Neutrophil (primary cell): ENCODE data around the gene PSAT1.

Source experiments
- H3K27ac ChIP-seq: fragments of 200-600 bp; sonication (generic); 2 replicates; pipeline ENCODE4 v1.5.1; 2016; ENCODE audit warnings: mild to moderate bottlenecking, moderate library complexity
- H3K27me3 ChIP-seq: fragments of 200-600 bp; sonication (generic); 2 replicates; pipeline ENCODE4 v1.6.0; 2016; ENCODE audit warnings: mild to moderate bottlenecking
- H3K36me3 ChIP-seq: fragments of 200-600 bp; sonication (generic); 2 replicates; pipeline ENCODE4 v1.5.1; 2017
- H3K4me1 ChIP-seq, 2 experiments: fragments of 200-600 bp in 1 of 2; sonication (generic) in 1 of 2; 1 replicate in 1 of 2; 2 replicates in 1 of 2; pipeline versions ENCODE4 v1.5.1 to v1.6.1; 2013 to 2016; ENCODE audit warnings: low read depth in 1 of 2, low read length in 1 of 2, mild to moderate bottlenecking in 1 of 2, moderate library complexity in 1 of 2; ENCODE audit not compliant: control insufficient read depth in 1 of 2, insufficient read depth in 1 of 2
- H3K4me3 ChIP-seq, 2 experiments: fragments of 200-600 bp in 1 of 2; sonication (generic) in 1 of 2; 1 replicate in 1 of 2; 2 replicates in 1 of 2; pipeline ENCODE4 v1.5.1; 2013 to 2016; ENCODE audit warnings: low read depth in 1 of 2, low read length in 1 of 2, mild to moderate bottlenecking in 1 of 2, moderate library complexity in 1 of 2
- H3K9me3 ChIP-seq: fragments of 200-600 bp; sonication (generic); 2 replicates; pipeline ENCODE4 v1.5.1; 2016
- TF ChIP-seq, protein P1 (sequence below): fragments of 200-600 bp; sonication (generic); IDR thresholded peaks from 2 replicates; pipeline ENCODE4 v1.5.1; 2016; ENCODE audit warnings: antibody characterized with exemption

Gene PSAT1

DNA sequence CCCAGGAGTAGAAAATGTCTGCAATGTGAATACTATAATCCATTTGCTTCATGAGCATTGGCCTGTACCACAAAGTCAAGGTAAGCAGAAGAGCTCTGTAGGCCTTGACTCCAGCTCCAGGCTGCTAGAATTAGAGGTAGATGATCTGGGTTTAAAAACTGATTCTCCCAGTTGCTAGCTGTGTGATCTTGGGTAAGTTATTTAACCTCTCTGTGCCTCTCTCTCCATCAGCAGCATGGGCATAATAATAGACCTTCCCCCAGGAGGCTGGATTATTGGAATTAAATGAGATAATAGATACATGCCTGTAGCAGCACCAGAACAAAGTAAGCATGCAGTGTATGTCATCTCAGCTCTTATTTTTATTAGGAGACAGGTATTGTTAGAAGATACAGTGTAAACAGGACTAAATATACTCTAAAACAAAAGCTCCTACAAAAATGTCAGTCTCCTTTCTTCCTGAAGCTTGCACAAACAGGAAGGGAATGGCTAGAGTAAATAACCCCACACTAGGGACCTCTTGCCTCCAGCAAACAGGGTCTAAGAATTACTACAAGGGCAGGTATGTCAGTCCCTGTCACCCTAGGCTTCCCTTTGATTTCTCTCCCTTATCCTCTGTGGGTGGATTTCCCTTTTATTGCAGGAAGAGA is 57.5 kb downstream of the PSAT1 start:
- Histone ChIP-seq H3K27me3 (no peaks in the 10 kb centered on the region), H3K9me3 (no peaks in the 10 kb centered on the region), H3K4me1 (no peaks in the 10 kb centered on the region), H3K27ac (no peak overlapping the region), H3K36me3 (no peaks in the 10 kb centered on the region), H3K4me3 (no peak overlapping the region)
- TF ChIP-seq, protein P1, sequence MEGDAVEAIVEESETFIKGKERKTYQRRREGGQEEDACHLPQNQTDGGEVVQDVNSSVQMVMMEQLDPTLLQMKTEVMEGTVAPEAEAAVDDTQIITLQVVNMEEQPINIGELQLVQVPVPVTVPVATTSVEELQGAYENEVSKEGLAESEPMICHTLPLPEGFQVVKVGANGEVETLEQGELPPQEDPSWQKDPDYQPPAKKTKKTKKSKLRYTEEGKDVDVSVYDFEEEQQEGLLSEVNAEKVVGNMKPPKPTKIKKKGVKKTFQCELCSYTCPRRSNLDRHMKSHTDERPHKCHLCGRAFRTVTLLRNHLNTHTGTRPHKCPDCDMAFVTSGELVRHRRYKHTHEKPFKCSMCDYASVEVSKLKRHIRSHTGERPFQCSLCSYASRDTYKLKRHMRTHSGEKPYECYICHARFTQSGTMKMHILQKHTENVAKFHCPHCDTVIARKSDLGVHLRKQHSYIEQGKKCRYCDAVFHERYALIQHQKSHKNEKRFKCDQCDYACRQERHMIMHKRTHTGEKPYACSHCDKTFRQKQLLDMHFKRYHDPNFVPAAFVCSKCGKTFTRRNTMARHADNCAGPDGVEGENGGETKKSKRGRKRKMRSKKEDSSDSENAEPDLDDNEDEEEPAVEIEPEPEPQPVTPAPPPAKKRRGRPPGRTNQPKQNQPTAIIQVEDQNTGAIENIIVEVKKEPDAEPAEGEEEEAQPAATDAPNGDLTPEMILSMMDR, result no peak

DNA sequence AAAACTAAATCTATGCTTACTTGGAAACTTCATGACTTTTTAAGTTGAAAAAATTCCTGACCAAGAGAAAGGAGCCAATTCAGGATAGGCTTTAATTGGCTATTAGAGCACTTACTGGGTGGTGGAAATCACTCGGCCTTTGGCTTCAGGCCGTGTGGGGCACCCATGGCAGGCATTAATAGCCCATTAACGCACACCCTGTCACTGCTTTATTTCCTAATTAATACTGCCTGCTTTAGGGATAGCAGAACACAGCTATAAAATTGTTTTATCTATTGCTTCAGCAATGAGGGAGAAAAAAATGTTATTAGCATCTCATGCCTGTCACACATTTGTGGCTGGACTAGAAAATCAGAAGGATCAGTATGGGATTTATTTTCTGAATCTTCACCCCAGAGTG is 58.1 kb downstream of the PSAT1 start:
- TF ChIP-seq, protein P1, result no peak

DNA sequence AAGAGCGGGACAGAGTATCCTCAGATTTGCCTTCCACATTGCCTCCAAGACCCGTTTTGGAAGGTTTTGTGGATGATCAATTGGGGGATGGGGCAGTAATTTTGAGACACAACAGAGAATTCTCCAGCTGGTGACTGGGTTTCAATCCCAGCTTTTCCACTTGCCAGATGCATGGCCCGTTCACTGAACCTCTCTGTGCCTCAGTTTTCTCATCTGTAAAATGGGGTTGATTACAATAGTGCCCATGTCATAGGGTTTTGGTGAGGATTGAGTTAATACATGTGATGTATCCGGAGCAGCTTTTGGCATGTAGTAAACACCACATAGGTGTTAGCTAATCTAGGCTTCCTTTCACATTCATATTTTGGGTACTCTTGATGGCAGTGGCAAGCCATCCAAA is 59.7 kb downstream of the PSAT1 start:
- no peaks in the 10 kb centered on the region for H3K27me3 ChIP-seq
- no peaks in the 10 kb centered on the region for H3K9me3 ChIP-seq
- H3K4me3 ChIP-seq, result no peak overlapping the region
- no peaks in the 10 kb centered on the region for H3K36me3 ChIP-seq
- no peak overlapping the region for H3K27ac ChIP-seq
- TF ChIP-seq, protein P1, result no peak
- H3K4me1 ChIP-seq, result no peaks in the 10 kb centered on the region

More for the DNA sequence above, 58.1 kb downstream of the PSAT1 start:
- Histone ChIP-seq H3K4me1 (no peaks in the 10 kb centered on the region), H3K36me3 (no peaks in the 10 kb centered on the region), H3K27me3 (no peaks in the 10 kb centered on the region), H3K27ac (no peak overlapping the region), H3K4me3 (no peak overlapping the region), H3K9me3 (no peaks in the 10 kb centered on the region)

DNA sequence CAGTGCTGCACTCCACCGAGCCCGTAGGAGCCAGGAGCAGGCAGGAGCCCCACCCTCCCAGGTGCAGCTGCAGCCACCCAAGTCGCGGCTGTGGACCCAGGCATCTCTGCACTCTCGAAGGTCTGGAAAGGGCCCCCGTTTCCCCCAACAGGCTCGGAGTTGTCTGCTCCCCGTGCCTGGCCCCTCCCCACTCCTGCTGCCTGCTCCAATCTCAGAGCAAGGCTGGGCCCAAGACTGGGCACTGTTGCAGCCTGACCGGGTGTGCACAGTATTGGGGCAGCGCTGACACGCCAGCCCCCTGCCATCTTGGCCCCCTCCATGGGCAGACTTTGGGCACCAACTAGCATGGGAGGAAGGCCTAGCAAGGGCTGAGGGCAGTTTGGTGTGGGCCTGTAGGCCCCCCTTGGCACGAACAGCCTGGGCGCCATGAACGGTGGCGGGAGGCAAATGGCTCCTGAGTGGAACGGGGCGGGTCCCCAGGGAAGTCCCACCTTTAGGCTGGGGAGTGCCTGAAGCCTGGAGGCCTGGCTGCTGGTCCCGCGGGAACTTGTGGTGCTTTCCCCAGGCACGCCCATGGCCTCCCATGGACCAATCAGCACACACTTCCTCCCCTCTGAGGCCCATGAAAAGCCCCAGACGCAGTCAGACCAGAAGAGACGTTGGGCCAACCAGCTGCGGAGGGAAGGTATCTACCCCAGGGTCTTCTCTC is 60.4 kb downstream of the PSAT1 start:
- TF ChIP-seq, protein P1, result no peak
- H3K27ac ChIP-seq, result no peak overlapping the region
- no peaks in the 10 kb centered on the region for H3K9me3 ChIP-seq

DNA sequence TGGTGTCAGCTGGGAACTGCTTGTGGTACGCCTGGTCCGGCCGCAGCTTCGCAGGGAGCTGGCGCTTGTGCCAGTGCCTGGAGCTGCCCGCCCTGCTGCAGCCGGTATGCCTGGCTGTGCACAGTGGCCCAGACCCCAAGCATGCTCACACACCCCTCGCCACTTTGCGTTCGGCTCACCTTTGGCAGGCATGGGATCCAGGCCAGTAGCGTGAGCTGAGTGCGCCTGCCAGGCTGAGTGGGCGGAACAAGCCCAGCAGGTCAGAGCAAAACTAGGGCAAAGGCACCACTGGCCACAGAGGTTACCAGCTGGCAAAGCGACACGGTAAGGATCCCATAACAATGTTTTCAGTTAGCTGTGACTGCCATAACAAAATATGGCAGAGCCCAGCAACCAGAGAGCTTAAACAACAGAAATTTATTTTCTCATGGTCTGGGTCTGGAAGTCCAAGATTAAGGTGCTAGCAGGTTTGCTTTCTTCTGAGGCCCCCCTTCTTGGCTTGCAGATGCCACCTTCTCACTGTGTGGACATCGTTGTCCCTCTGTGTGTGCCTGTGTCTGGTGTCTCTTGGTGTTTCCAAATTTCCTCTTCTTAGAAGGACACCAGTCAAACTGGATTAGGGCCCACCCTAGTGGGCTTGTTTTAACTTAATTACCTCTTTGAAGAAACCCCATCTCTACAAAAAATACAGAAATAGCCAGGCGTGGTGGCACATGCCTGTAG is 61.6 kb downstream of the PSAT1 start:
- Histone ChIP-seq H3K4me3 (no peak overlapping the region), H3K36me3 (no peaks in the 10 kb centered on the region), H3K9me3 (no peaks in the 10 kb centered on the region), H3K4me1 (no peaks in the 10 kb centered on the region), H3K27ac (no peak overlapping the region), H3K27me3 (no peaks in the 10 kb centered on the region)
- TF ChIP-seq, protein P1, result no peak

More for the DNA sequence above, 60.4 kb downstream of the PSAT1 start:
- no peak overlapping the region for H3K4me3 ChIP-seq
- H3K4me1 ChIP-seq, result no peaks in the 10 kb centered on the region
- H3K27me3 ChIP-seq, result no peaks in the 10 kb centered on the region
- no peaks in the 10 kb centered on the region for H3K36me3 ChIP-seq
